HepG2 (cell line): ENCODE data around the gene TGM2. TPM values are rescaled to one million over a fixed set of nuclear protein-coding genes. Genes with fewer than 3 reads are reported as not detected.

Experiments
- AKAP8 ChIP-seq: sonication (generic); formaldehyde crosslinking; IDR thresholded peaks from 2 replicates; pipeline ENCODE4 v1.5.1; 2020; ENCODE audit warnings: mild to moderate bottlenecking, missing genetic modification reagents
- ATF1 ChIP-seq: IDR thresholded peaks from 2 replicates; pipeline ENCODE4 v1.6.1; 2016; ENCODE audit warnings: mild to moderate bottlenecking, control low read depth
- BRD4 ChIP-seq: sonication (generic); formaldehyde crosslinking; IDR thresholded peaks from 2 replicates; pipeline ENCODE4 v1.4.0; 2020; ENCODE audit warnings: missing genetic modification reagents
- FOXA3 ChIP-seq: IDR thresholded peaks from 2 replicates; pipeline ENCODE4 v1.6.1; 2016; ENCODE audit warnings: missing genetic modification reagents, missing compliant biosample characterization
- HNRNPUL1 ChIP-seq: fragments of 200-400 bp; formaldehyde crosslinking; IDR thresholded peaks from 2 replicates; pipeline ENCODE4 v1.6.1; 2017; ENCODE audit warnings: low read depth, mild to moderate bottlenecking, low read length, moderate library complexity
- MAFF ChIP-seq: IDR thresholded peaks from 2 replicates; pipeline ENCODE4 v1.6.1; 2011; ENCODE audit warnings: low read depth, low read length, improper control_type of control experiment
- NR1H2 ChIP-seq: sonication (generic); formaldehyde crosslinking; IDR thresholded peaks from 2 replicates; pipeline ENCODE4 v1.8.1; 2022; ENCODE audit warnings: low read depth, missing genetic modification reagents, borderline replicate concordance
- PAWR ChIP-seq: sonication (generic); formaldehyde crosslinking; IDR thresholded peaks from 2 replicates; pipeline ENCODE4 v1.4.0; 2020; ENCODE audit warnings: missing genetic modification reagents, mild to moderate bottlenecking, borderline replicate concordance
- PHF20 ChIP-seq: sonication (generic); formaldehyde crosslinking; IDR thresholded peaks from 2 replicates; pipeline ENCODE4 v1.5.0; 2020; ENCODE audit warnings: mild to moderate bottlenecking, missing genetic modification reagents
- PRPF4 ChIP-seq: fragments of 200-400 bp; formaldehyde crosslinking; IDR thresholded peaks from 2 replicates; pipeline ENCODE4 v1.6.1; 2016; ENCODE audit warnings: low read length, low read depth; ENCODE audit not compliant: poor library complexity, severe bottlenecking
- SETDB1 ChIP-seq: sonication (generic); formaldehyde crosslinking; IDR thresholded peaks from 2 replicates; pipeline ENCODE4 v1.5.1; 2020; ENCODE audit warnings: missing genetic modification reagents, mild to moderate bottlenecking, borderline replicate concordance
- THAP11 ChIP-seq: IDR thresholded peaks from 2 replicates; pipeline ENCODE4 v1.6.1; 2016; ENCODE audit warnings: missing biosample characterization, missing genetic modification reagents
- TRIM22 ChIP-seq: fragments of 450-650 bp; IDR thresholded peaks from 2 replicates; pipeline ENCODE4 v1.6.1; 2017
- ZC3H13 ChIP-seq: sonication (generic); formaldehyde crosslinking; IDR thresholded peaks from 2 replicates; pipeline ENCODE4 v1.8.1; 2023; ENCODE audit warnings: mild to moderate bottlenecking, missing genetic modification reagents, moderate library complexity
- ZNF367 ChIP-seq: sonication (generic); formaldehyde crosslinking; IDR thresholded peaks from 2 replicates; pipeline ENCODE4 v1.4.0; 2020; ENCODE audit warnings: missing genetic modification reagents, borderline replicate concordance
- ZNF496 ChIP-seq: sonication (generic); formaldehyde crosslinking; IDR thresholded peaks from 2 replicates; pipeline ENCODE4 v1.8.1; 2023; ENCODE audit warnings: mild to moderate bottlenecking, moderate library complexity, missing genetic modification reagents; ENCODE audit not compliant: insufficient replicate concordance
- ZNF576 ChIP-seq: sonication (generic); formaldehyde crosslinking; IDR thresholded peaks from 2 replicates; pipeline ENCODE4 v1.4.0; 2020; ENCODE audit warnings: mild to moderate bottlenecking, missing genetic modification reagents
- ZNF674 ChIP-seq: sonication (generic); formaldehyde crosslinking; IDR thresholded peaks from 2 replicates; pipeline ENCODE4 v1.5.0; 2020; ENCODE audit warnings: low read depth, mild to moderate bottlenecking, missing genetic modification reagents
- ZNF768 ChIP-seq: sonication (generic); formaldehyde crosslinking; IDR thresholded peaks from 2 replicates; pipeline ENCODE4 v1.4.0; 2020; ENCODE audit warnings: missing genetic modification reagents
- polyA plus RNA-seq, 8 experiments: library from polyadenylated mRNA; depleted of rRNA in 3 of 8; stranded (reverse) in 7 of 8; unstranded in 1 of 8; fragments of >200 nt; fragmentation: Illumina TruSeq in 4 of 8; extraction: Trizol in 4 of 8; gene quantifications; 2 replicates each; pipeline versions ENCODE4 v1.2.1 to v1.2.3, GENCODE V29; 2011 to 2016; ENCODE audit warnings: low read depth in 4 of 8, missing spikeins in 1 of 8, mixed read lengths in 1 of 8; ENCODE audit not compliant: insufficient read depth in 1 of 8
- total RNA-seq, 5 experiments: library from RNA; depleted of rRNA; stranded (reverse); fragments of >200 nt; fragmentation: Illumina TruSeq; extraction: Trizol; gene quantifications; 2 replicates each; pipeline ENCODE4 v1.2.3, GENCODE V29; 2016; ENCODE audit warnings: low read depth in 1 of 5
- TF ChIP-seq, protein P1 (sequence below): IDR thresholded peaks from 2 replicates; pipeline ENCODE4 v1.6.1; 2016; ENCODE audit warnings: low read depth, borderline replicate concordance
- TF ChIP-seq, protein P2 (sequence below): sonication (generic); formaldehyde crosslinking; IDR thresholded peaks from 2 replicates; pipeline ENCODE4 v1.9.0; 2022; ENCODE audit warnings: missing genetic modification reagents, mild to moderate bottlenecking, borderline replicate concordance
- TF ChIP-seq, protein P3 (sequence below): sonication (generic); formaldehyde crosslinking; IDR thresholded peaks from 2 replicates; pipeline ENCODE4 v1.5.0; 2020; ENCODE audit warnings: missing genetic modification reagents, mild to moderate bottlenecking, borderline replicate concordance
- TF ChIP-seq, protein P4 (sequence below): sonication (generic); formaldehyde crosslinking; IDR thresholded peaks from 2 replicates; pipeline ENCODE4 v1.4.0; 2020; ENCODE audit warnings: missing genetic modification reagents, mild to moderate bottlenecking, borderline replicate concordance

TGM2 gene
- total and polyA plus RNA-seq, 2 of the 13 experiments (the other 11 are each of a cell fraction or from before 2014, with no cell fraction given) = 4.2 to 46.4 TPM

DNA sequence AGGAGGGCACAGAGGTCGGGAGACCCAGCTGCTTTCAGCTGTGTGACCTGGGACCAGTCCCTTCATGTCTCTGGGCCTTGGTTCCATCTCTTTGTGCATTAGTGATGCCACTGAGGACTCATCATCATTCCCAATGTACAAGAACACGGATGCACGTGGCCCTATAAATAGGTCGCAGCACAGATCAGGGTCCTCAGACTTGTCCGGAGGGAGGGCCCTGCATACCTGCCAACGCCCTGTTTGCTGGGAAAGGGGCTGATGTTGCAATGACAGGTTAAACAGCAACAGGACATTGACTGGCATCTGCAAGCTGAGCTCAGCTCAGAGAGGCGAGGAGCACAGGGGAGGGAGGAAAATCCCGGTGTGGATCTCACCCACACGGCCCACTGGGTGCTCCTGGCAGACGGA is 21.8 kb downstream of the TGM2 start (continued):
- 0 out of 2 replicates have a peak, but pooled peaks have one; percentile 48 for TF ChIP-seq ZNF674
- TF ChIP-seq NR1H2 = no peak
- TF ChIP-seq THAP11 (CRISPR knock-in tag) = peak; percentile 89
- TF ChIP-seq, protein P1, sequence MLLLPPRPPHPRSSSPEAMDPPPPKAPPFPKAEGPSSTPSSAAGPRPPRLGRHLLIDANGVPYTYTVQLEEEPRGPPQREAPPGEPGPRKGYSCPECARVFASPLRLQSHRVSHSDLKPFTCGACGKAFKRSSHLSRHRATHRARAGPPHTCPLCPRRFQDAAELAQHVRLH (CRISPR knock-in tag) = peak; percentile 99; the same call in 1 of the 2 replicates
- peak; percentile 79 for TF ChIP-seq PHF20 (CRISPR knock-in tag)
- TF ChIP-seq ATF1 (CRISPR knock-in tag) = no peak
- TF ChIP-seq MAFF = peak; percentile 60
- TF ChIP-seq ZNF367 (CRISPR knock-in tag) = no peak
- peak; percentile 98 for TF ChIP-seq ZNF768 (CRISPR knock-in tag)
- peak; percentile 81; the same call in 1 of the 2 replicates for TF ChIP-seq BRD4 (CRISPR knock-in tag)
- TF ChIP-seq, protein P2, sequence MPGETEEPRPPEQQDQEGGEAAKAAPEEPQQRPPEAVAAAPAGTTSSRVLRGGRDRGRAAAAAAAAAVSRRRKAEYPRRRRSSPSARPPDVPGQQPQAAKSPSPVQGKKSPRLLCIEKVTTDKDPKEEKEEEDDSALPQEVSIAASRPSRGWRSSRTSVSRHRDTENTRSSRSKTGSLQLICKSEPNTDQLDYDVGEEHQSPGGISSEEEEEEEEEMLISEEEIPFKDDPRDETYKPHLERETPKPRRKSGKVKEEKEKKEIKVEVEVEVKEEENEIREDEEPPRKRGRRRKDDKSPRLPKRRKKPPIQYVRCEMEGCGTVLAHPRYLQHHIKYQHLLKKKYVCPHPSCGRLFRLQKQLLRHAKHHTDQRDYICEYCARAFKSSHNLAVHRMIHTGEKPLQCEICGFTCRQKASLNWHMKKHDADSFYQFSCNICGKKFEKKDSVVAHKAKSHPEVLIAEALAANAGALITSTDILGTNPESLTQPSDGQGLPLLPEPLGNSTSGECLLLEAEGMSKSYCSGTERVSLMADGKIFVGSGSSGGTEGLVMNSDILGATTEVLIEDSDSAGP = peak; percentile 93
- TF ChIP-seq TRIM22 = no peak
- TF ChIP-seq, protein P3, sequence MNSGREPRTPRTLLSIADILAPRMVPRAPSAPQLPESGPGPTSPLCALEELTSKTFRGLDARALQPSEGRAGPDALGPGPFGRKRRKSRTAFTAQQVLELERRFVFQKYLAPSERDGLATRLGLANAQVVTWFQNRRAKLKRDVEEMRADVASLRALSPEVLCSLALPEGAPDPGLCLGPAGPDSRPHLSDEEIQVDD (CRISPR knock-in tag) = peak; percentile 89; the same call in 1 of the 2 replicates
- peak; percentile 92; the same call in 1 of the 2 replicates for TF ChIP-seq ZC3H13
- TF ChIP-seq FOXA3 = peak; percentile 97
- peak; percentile 80 for TF ChIP-seq PRPF4
- peak; percentile 79; the same call in 1 of the 2 replicates for TF ChIP-seq AKAP8
- TF ChIP-seq SETDB1 = no peak
- TF ChIP-seq ZNF496 (CRISPR knock-in tag) = no peak
- TF ChIP-seq, protein P4, sequence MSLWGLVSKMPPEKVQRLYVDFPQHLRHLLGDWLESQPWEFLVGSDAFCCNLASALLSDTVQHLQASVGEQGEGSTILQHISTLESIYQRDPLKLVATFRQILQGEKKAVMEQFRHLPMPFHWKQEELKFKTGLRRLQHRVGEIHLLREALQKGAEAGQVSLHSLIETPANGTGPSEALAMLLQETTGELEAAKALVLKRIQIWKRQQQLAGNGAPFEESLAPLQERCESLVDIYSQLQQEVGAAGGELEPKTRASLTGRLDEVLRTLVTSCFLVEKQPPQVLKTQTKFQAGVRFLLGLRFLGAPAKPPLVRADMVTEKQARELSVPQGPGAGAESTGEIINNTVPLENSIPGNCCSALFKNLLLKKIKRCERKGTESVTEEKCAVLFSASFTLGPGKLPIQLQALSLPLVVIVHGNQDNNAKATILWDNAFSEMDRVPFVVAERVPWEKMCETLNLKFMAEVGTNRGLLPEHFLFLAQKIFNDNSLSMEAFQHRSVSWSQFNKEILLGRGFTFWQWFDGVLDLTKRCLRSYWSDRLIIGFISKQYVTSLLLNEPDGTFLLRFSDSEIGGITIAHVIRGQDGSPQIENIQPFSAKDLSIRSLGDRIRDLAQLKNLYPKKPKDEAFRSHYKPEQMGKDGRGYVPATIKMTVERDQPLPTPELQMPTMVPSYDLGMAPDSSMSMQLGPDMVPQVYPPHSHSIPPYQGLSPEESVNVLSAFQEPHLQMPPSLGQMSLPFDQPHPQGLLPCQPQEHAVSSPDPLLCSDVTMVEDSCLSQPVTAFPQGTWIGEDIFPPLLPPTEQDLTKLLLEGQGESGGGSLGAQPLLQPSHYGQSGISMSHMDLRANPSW (CRISPR knock-in tag) = peak; percentile 96; the same call in 1 of the 2 replicates
- no peak for TF ChIP-seq HNRNPUL1
- TF ChIP-seq PAWR (CRISPR knock-in tag) = no peak; the same call in 1 of the 2 replicates
- TF ChIP-seq ZNF576 (CRISPR knock-in tag) = no peak
